HepG2 (cell line): ENCODE results near the gene SYTL5. TPM values are rescaled to one million over a fixed set of nuclear protein-coding genes. Genes with fewer than 3 reads are reported as not detected.
A peak's percentile ranks its signal among the peaks of the same experiment; 100 is the strongest.

Experiments used
- GABPA ChIP-seq, 2 experiments: IDR thresholded peaks; 2 replicates each; pipeline ENCODE4 v1.6.1; 2011 to 2016; ENCODE audit warnings: low read depth in 2 of 2, low read length in 1 of 2, missing biosample characterization in 1 of 2, missing genetic modification characterization in 1 of 2
- GMEB1 ChIP-seq: sonication (generic); formaldehyde crosslinking; IDR thresholded peaks from 2 replicates; pipeline ENCODE4 v1.5.1; 2020; ENCODE audit warnings: missing genetic modification reagents, mild to moderate bottlenecking, borderline replicate concordance
- HIC2 ChIP-seq: sonication (generic); formaldehyde crosslinking; IDR thresholded peaks from 2 replicates; pipeline ENCODE4 v1.9.0; 2022; ENCODE audit warnings: low read depth, missing genetic modification reagents
- MLXIP ChIP-seq: sonication (generic); formaldehyde crosslinking; IDR thresholded peaks from 2 replicates; pipeline ENCODE4 v1.9.0; 2021; ENCODE audit warnings: missing genetic modification reagents, borderline replicate concordance
- RARA ChIP-seq: IDR thresholded peaks from 2 replicates; pipeline ENCODE4 v1.6.1; 2016; ENCODE audit warnings: missing genetic modification reagents, missing compliant biosample characterization
- SALL1 ChIP-seq: sonication (generic); formaldehyde crosslinking; IDR thresholded peaks from 2 replicates; pipeline ENCODE4 v1.8.0; 2022; ENCODE audit warnings: mild to moderate bottlenecking, missing genetic modification reagents
- SNRNP70 ChIP-seq: fragments of 200-400 bp; formaldehyde crosslinking; IDR thresholded peaks from 2 replicates; pipeline ENCODE4 v1.6.1; 2017; ENCODE audit warnings: mild to moderate bottlenecking, low read depth, low read length, moderate library complexity
- SOX13 ChIP-seq, 3 experiments: fragments of 450-650 bp in 1 of 3; sonication (generic) in 1 of 3; formaldehyde crosslinking in 1 of 3; IDR thresholded peaks in 2 of 3; conservative IDR thresholded peaks in 1 of 3; 2 replicates each; pipeline versions ENCODE4 v1.5.0 to v1.6.1; 2016 to 2020; ENCODE audit warnings: antibody characterized with exemption in 1 of 3, mild to moderate bottlenecking in 1 of 3, missing compliant biosample characterization in 1 of 3, missing genetic modification reagents in 1 of 3, moderate library complexity in 1 of 3
- SUZ12 ChIP-seq: fragments of 150-350 bp; IDR thresholded peaks from 2 replicates; pipeline ENCODE4 v1.6.1; 2014; ENCODE audit warnings: low read depth, low read length
- THAP9 ChIP-seq: sonication (generic); formaldehyde crosslinking; IDR thresholded peaks from 2 replicates; pipeline ENCODE4; 2020; ENCODE audit warnings: missing genetic modification reagents, mild to moderate bottlenecking, borderline replicate concordance
- THRA ChIP-seq: sonication (generic); formaldehyde crosslinking; IDR thresholded peaks from 2 replicates; pipeline ENCODE4 v1.4.0; 2020; ENCODE audit warnings: missing genetic modification reagents, borderline replicate concordance
- ZNF24 ChIP-seq: fragments of 450-650 bp; IDR thresholded peaks from 2 replicates; pipeline ENCODE4 v1.6.1; 2017; ENCODE audit warnings: antibody characterized with exemption, mild to moderate bottlenecking
- ZNF446 ChIP-seq: sonication (generic); formaldehyde crosslinking; IDR thresholded peaks from 2 replicates; pipeline ENCODE4 v1.5.0; 2020; ENCODE audit warnings: mild to moderate bottlenecking, missing genetic modification reagents
- ZNF740 ChIP-seq: sonication (generic); formaldehyde crosslinking; IDR thresholded peaks from 2 replicates; pipeline ENCODE4 v1.4.0; 2020; ENCODE audit warnings: missing genetic modification reagents
- ZSCAN29 ChIP-seq: sonication (generic); formaldehyde crosslinking; conservative IDR thresholded peaks from 2 replicates; pipeline ENCODE4 v1.4.0; 2020; ENCODE audit warnings: mild to moderate bottlenecking, missing genetic modification reagents
- polyA plus RNA-seq, 8 experiments: library from polyadenylated mRNA; depleted of rRNA in 3 of 8; stranded (reverse) in 7 of 8; unstranded in 1 of 8; fragments of >200 nt; fragmentation: Illumina TruSeq in 4 of 8; extraction: Trizol in 4 of 8; gene quantifications; 2 replicates each; pipeline versions ENCODE4 v1.2.1 to v1.2.3, GENCODE V29; 2011 to 2016; ENCODE audit warnings: low read depth in 4 of 8, missing spikeins in 1 of 8, mixed read lengths in 1 of 8; ENCODE audit not compliant: insufficient read depth in 1 of 8
- total RNA-seq, 5 experiments: library from RNA; depleted of rRNA; stranded (reverse); fragments of >200 nt; fragmentation: Illumina TruSeq; extraction: Trizol; gene quantifications; 2 replicates each; pipeline ENCODE4 v1.2.3, GENCODE V29; 2016; ENCODE audit warnings: low read depth in 1 of 5

The SYTL5 gene
- total and polyA plus RNA-seq, 2 of the 13 experiments (the other 11 are each of a cell fraction or from before 2014, with no cell fraction given): not detected

GRCh38 chrX:37959212-37960021, 46.9 kb upstream of the SYTL5 start (continued):
- TF ChIP-seq THAP9: no peak
- no peak for TF ChIP-seq THRA
- TF ChIP-seq SNRNP70: no peak
- TF ChIP-seq GABPA (IDR thresholded peaks at IDR 0.05; ENCODE audit: low read depth, low read length): no peak
- no peak for TF ChIP-seq GABPA (CRISPR knock-in tag; IDR thresholded peaks at IDR 0.05; ENCODE audit: low read depth)
- peak; percentile 45 for TF ChIP-seq SALL1 (CRISPR knock-in tag)
- no peak for TF ChIP-seq ZNF446
- TF ChIP-seq MLXIP (CRISPR knock-in tag): no peak
- TF ChIP-seq RARA (CRISPR knock-in tag): peak; percentile 84
- no peak for TF ChIP-seq GMEB1 (CRISPR knock-in tag)
- TF ChIP-seq ZNF740 (CRISPR knock-in tag): no peak
- no peak for TF ChIP-seq HIC2 (CRISPR knock-in tag)
- TF ChIP-seq SOX13 (IDR thresholded peaks at IDR 0.05): no peak
- peak in 1 of 2 experiments; percentile 82; a peak in 2 of 4 replicates for TF ChIP-seq SOX13 (CRISPR knock-in tag; conservative IDR thresholded peaks at IDR 0.05 in 1 of 2, IDR thresholded peaks at IDR 0.05 in 1 of 2)
- no peak for TF ChIP-seq SUZ12
- TF ChIP-seq ZNF24: peak; percentile 18; the same call in 1 of the 2 replicates
- no peak for TF ChIP-seq ZSCAN29 (CRISPR knock-in tag)
